Neural cell (in vitro differentiated cells): ENCODE measurements around the gene MRGPRD. TPM values are rescaled to one million over a fixed set of nuclear protein-coding genes. Genes with fewer than 3 reads are reported as not detected.

Source experiments
- H2AFZ ChIP-seq: fragments of 200-600, 300-800 bp; sonication (generic), shearing (Covaris generic); 2 replicates; pipeline ENCODE4 v1.6.0; 2014; ENCODE audit warnings: low read depth, mild to moderate bottlenecking, antibody characterized with exemption, low read length, moderate library complexity
- H3F3A ChIP-seq: fragments of 200-600 bp; shearing (Covaris generic); 2 replicates; pipeline ENCODE4 v1.6.1; 2016; ENCODE audit warnings: mild to moderate bottlenecking, moderate library complexity, mixed read lengths, antibody characterized with exemption, low read length; ENCODE audit not compliant: insufficient read depth, poor library complexity, severe bottlenecking
- H3K27ac ChIP-seq: fragments of 200-600, 300-800 bp; sonication (generic), shearing (Covaris generic); 2 replicates; pipeline ENCODE4 v1.5.1; 2014; ENCODE audit warnings: mild to moderate bottlenecking, low read length, moderate library complexity
- H3K27me3 ChIP-seq: fragments of 300-800, 200-600 bp; sonication (generic), shearing (Covaris generic); 2 replicates; pipeline ENCODE4 v1.6.0; 2014; ENCODE audit warnings: mild to moderate bottlenecking, low read depth, low read length, moderate library complexity; ENCODE audit not compliant: insufficient read depth
- H3K36me3 ChIP-seq: fragments of 300-800, 200-600 bp; sonication (generic), shearing (Covaris generic); 2 replicates; pipeline ENCODE4 v1.5.1; 2014; ENCODE audit warnings: mild to moderate bottlenecking, antibody characterized with exemption, low read length, moderate library complexity; ENCODE audit not compliant: insufficient read depth
- H3K4me2 ChIP-seq: fragments of 300-800, 200-600 bp; sonication (generic), shearing (Covaris generic); 2 replicates; pipeline ENCODE4 v1.6.0; 2014; ENCODE audit warnings: mild to moderate bottlenecking, low read length
- H3K4me3 ChIP-seq: fragments of 300-800, 200-600 bp; sonication (generic), shearing (Covaris generic); 2 replicates; pipeline ENCODE4 v1.5.1; 2014; ENCODE audit warnings: mild to moderate bottlenecking, low read length, moderate library complexity
- H3K79me2 ChIP-seq: fragments of 200-600 bp; shearing (Covaris generic); replicated peaks from 2 replicates; pipeline ENCODE4 v1.6.0; 2014; ENCODE audit warnings: mild to moderate bottlenecking, low read length, moderate library complexity; ENCODE audit not compliant: insufficient read depth
- H3K9ac ChIP-seq: fragments of 300-800, 200-600 bp; sonication (generic), shearing (Covaris generic); 2 replicates; pipeline ENCODE4 v1.6.1; 2016; ENCODE audit warnings: mild to moderate bottlenecking, low read length, mixed read lengths
- H3K9me2 ChIP-seq: fragments of 200-600 bp; shearing (Covaris generic); 2 replicates; pipeline ENCODE4 v1.6.1; 2016; ENCODE audit warnings: mild to moderate bottlenecking, low read length, mixed read lengths; ENCODE audit not compliant: insufficient read depth
- H3K9me3 ChIP-seq: fragments of 200-600, 300-800 bp; sonication (generic), shearing (Covaris generic); 2 replicates; pipeline ENCODE4 v1.6.1; 2016; ENCODE audit warnings: mild to moderate bottlenecking, mixed run types, low read length, moderate library complexity, mixed read lengths
- H4K20me1 ChIP-seq: fragments of 200-600 bp; shearing (Covaris generic); 2 replicates; pipeline ENCODE4 v1.6.1; 2016; ENCODE audit warnings: mild to moderate bottlenecking, mixed run types; ENCODE audit not compliant: insufficient read depth
- EP300 ChIP-seq: fragments of 450-650 bp; conservative IDR thresholded peaks from 2 replicates; pipeline ENCODE4 v1.6.1; 2014; ENCODE audit warnings: antibody characterized with exemption, mild to moderate bottlenecking, moderate library complexity; ENCODE audit not compliant: poor library complexity, severe bottlenecking
- EZH2 ChIP-seq: fragments of 200-600, 300-800 bp; shearing (Covaris generic), sonication (generic); IDR thresholded peaks from 2 replicates; pipeline ENCODE4 v1.6.1; 2014; ENCODE audit warnings: antibody characterized with exemption, low read length, borderline replicate concordance, mild to moderate bottlenecking; ENCODE audit not compliant: insufficient read depth, poor library complexity, severe bottlenecking
- MXI1 ChIP-seq: fragments of 450-650 bp; conservative IDR thresholded peaks from 2 replicates; pipeline ENCODE4 v1.6.1; 2014; ENCODE audit warnings: antibody characterized with exemption, mild to moderate bottlenecking; ENCODE audit not compliant: poor library complexity, severe bottlenecking
- POLR2AphosphoS5 ChIP-seq: IDR thresholded peaks from 2 replicates; pipeline ENCODE4 v1.6.1; 2012
- RAD21 ChIP-seq: fragments of 450-650 bp; conservative IDR thresholded peaks from 2 replicates; pipeline ENCODE4 v1.6.1; 2014; ENCODE audit warnings: antibody characterized with exemption, mild to moderate bottlenecking, moderate library complexity
- SMC3 ChIP-seq: fragments of 450-650 bp; conservative IDR thresholded peaks from 2 replicates; pipeline ENCODE4 v1.6.1; 2014; ENCODE audit warnings: antibody characterized with exemption, mild to moderate bottlenecking, moderate library complexity; ENCODE audit not compliant: poor library complexity
- TAF1 ChIP-seq: IDR thresholded peaks from 2 replicates; pipeline ENCODE4 v1.6.1; 2012; ENCODE audit warnings: low read depth
- polyA plus RNA-seq: library from polyadenylated mRNA; depleted of rRNA; stranded (reverse); fragments of >200 nt; gene quantifications from 2 replicates; pipeline ENCODE4 v1.2.3, GENCODE V29; 2014
- TF ChIP-seq, protein P1 (sequence below): IDR thresholded peaks from 2 replicates; pipeline ENCODE4 v1.6.1; 2012; ENCODE audit warnings: borderline replicate concordance
- TF ChIP-seq, protein P2 (sequence below): fragments of 450-650 bp; IDR thresholded peaks from 2 replicates; pipeline ENCODE4 v1.5.1; 2014; ENCODE audit warnings: antibody characterized with exemption, mild to moderate bottlenecking, moderate library complexity; ENCODE audit not compliant: poor library complexity, severe bottlenecking

MRGPRD gene
- polyA plus RNA-seq, 1 donor from 2014 or later, result not detected

GRCh38 chr11:68996376-68997123 is 15.8 kb upstream of the MRGPRD start:
- Histone ChIP-seq H4K20me1 (no peaks in the 10 kb centered on the region), H3K4me3 (no peak overlapping the region), H3K27me3 (no peaks in the 10 kb centered on the region), H3F3A (no peaks in the 10 kb centered on the region), H3K9me2 (no peaks in the 10 kb centered on the region), H2AFZ (no peak overlapping the region), H3K36me3 (no peaks in the 10 kb centered on the region), H3K9ac (no peak overlapping the region), H3K9me3 (no peaks in the 10 kb centered on the region), H3K27ac (no peak overlapping the region), H3K79me2 (no peaks in the 10 kb centered on the region), H3K4me2 (no peak overlapping the region)
- TF ChIP-seq, protein P1, sequence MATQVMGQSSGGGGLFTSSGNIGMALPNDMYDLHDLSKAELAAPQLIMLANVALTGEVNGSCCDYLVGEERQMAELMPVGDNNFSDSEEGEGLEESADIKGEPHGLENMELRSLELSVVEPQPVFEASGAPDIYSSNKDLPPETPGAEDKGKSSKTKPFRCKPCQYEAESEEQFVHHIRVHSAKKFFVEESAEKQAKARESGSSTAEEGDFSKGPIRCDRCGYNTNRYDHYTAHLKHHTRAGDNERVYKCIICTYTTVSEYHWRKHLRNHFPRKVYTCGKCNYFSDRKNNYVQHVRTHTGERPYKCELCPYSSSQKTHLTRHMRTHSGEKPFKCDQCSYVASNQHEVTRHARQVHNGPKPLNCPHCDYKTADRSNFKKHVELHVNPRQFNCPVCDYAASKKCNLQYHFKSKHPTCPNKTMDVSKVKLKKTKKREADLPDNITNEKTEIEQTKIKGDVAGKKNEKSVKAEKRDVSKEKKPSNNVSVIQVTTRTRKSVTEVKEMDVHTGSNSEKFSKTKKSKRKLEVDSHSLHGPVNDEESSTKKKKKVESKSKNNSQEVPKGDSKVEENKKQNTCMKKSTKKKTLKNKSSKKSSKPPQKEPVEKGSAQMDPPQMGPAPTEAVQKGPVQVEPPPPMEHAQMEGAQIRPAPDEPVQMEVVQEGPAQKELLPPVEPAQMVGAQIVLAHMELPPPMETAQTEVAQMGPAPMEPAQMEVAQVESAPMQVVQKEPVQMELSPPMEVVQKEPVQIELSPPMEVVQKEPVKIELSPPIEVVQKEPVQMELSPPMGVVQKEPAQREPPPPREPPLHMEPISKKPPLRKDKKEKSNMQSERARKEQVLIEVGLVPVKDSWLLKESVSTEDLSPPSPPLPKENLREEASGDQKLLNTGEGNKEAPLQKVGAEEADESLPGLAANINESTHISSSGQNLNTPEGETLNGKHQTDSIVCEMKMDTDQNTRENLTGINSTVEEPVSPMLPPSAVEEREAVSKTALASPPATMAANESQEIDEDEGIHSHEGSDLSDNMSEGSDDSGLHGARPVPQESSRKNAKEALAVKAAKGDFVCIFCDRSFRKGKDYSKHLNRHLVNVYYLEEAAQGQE, result no peak
- TF ChIP-seq EZH2, result no peak
- TF ChIP-seq EP300, result no peak
- TF ChIP-seq, protein P2, sequence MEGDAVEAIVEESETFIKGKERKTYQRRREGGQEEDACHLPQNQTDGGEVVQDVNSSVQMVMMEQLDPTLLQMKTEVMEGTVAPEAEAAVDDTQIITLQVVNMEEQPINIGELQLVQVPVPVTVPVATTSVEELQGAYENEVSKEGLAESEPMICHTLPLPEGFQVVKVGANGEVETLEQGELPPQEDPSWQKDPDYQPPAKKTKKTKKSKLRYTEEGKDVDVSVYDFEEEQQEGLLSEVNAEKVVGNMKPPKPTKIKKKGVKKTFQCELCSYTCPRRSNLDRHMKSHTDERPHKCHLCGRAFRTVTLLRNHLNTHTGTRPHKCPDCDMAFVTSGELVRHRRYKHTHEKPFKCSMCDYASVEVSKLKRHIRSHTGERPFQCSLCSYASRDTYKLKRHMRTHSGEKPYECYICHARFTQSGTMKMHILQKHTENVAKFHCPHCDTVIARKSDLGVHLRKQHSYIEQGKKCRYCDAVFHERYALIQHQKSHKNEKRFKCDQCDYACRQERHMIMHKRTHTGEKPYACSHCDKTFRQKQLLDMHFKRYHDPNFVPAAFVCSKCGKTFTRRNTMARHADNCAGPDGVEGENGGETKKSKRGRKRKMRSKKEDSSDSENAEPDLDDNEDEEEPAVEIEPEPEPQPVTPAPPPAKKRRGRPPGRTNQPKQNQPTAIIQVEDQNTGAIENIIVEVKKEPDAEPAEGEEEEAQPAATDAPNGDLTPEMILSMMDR, result no peak
- no peak for TF ChIP-seq SMC3
- TF ChIP-seq MXI1, result no peak
- TF ChIP-seq POLR2AphosphoS5, result no peak
- no peak for TF ChIP-seq TAF1
- no peak for TF ChIP-seq RAD21

DNA sequence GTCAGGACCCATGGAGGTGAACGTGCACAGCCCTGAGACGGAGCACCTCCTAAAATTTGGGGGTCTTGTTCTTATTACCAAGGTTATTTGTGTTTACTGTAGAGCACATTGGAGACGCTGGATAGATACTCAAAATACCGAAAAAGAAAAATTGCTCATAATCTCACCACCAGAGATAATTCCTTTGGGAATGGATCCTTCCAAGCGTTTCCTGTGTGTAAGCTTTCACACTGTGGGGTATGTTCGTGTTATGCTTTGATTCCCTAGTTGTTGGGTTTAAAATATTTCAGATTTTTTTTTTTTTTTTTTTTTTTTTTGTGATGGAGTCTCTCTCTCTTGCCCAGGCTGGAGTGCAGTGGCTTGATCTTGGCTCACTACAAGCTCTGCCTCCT is 14.1 kb upstream of the MRGPRD start:
- Histone ChIP-seq H3K79me2 (no peaks in the 10 kb centered on the region), H2AFZ (no peak overlapping the region), H3K27me3 (no peaks in the 10 kb centered on the region), H3K9me2 (no peaks in the 10 kb centered on the region), H4K20me1 (no peaks in the 10 kb centered on the region), H3F3A (no peaks in the 10 kb centered on the region), H3K36me3 (no peaks in the 10 kb centered on the region), H3K4me3 (no peak overlapping the region), H3K9ac (no peak overlapping the region), H3K9me3 (no peaks in the 10 kb centered on the region), H3K4me2 (no peak overlapping the region), H3K27ac (no peak overlapping the region)
- TF ChIP-seq EP300, result no peak
- no peak for TF ChIP-seq MXI1
- TF ChIP-seq SMC3, result no peak
- TF ChIP-seq TAF1, result no peak
- no peak for TF ChIP-seq POLR2AphosphoS5
- TF ChIP-seq, protein P2, result no peak
- no peak for TF ChIP-seq RAD21
- TF ChIP-seq EZH2, result no peak
- TF ChIP-seq, protein P1, result no peak
